ENCODE results near the gene KCTD14. TPM values are rescaled to one million over a fixed set of nuclear protein-coding genes. Genes with fewer than 3 reads are reported as not detected.
"Not testable (repeated sequence)": the region's sequence is repeated elsewhere in the genome, so short reads cannot be mapped to it uniquely, and the experiment has no call there.

Gene KCTD14
- total and polyA plus RNA-seq, 4 experiments from 2014 or later, result 0.20 TPM; not detected in 3

- POLR2A ChIA-PET (ENCODE audit: partially characterized antibody), result interaction anchor here (0.7 kb wide), 1 partner anchor 71 kb away, joined by 3 read pairs; no protein-coding TSS in a partner anchor
- Histone ChIP-seq H3K9me3 (ENCODE audit: control insufficient read depth in 1 of 2, low read length in 2 of 2) (no peaks in the 10 kb centered on the region), H3K4me3 (ENCODE audit: low read length in 2 of 2) (no peak overlapping the region), H3K27me3 (ENCODE audit: insufficient read depth, low read length) (no peaks in the 10 kb centered on the region), H3K27ac (ENCODE audit: low read depth, low read length) (no peak overlapping the region), H3K4me1 (ENCODE audit: insufficient read depth, low read length) (no peaks in the 10 kb centered on the region), H3K36me3 (ENCODE audit: insufficient read depth, low read length) (peaks cover 15% of the 10 kb centered on the region)
- Mint-ChIP-seq H3K4me3 (no peak overlapping the region), H3K36me3 (peaks cover 29 to 30% of the 10 kb centered on the region in 2 donors), H3K4me1 (peaks cover 0 to 5% (median under 1%) of the 10 kb centered on the region in 4 donors), H3K27me3 (no peaks in the 10 kb centered on the region), H3K9me3 (no peaks in the 10 kb centered on the region), H3K27ac (peak overlapping the region in 1 of 7 donors; percentile 39)
- intact Hi-C loops (cut with micrococcal nuclease), result no loop called here
- CTCF ChIA-PET (ENCODE audit: partially characterized antibody), result interaction anchor here (1.1 to 1.3 kb wide), 2 partner anchors 14 to 16 kb away, joined by 3 to 4 read pairs; partner anchors contain the start of gene NDUFC2
- DNase-seq, result no peak
Measured at GRCh38 chr11:78065203-78065602, 42.1 kb upstream of the KCTD14 start.

- peak within 1 kb of the TSS in 1 of 7 donors; percentile 73 for H3K27ac Mint-ChIP-seq
- peaks cover 0 to 5% (median under 1%) of the 10 kb centered on the region in 4 donors for H3K4me1 Mint-ChIP-seq
- CTCF ChIA-PET (ENCODE audit: partially characterized antibody), result interaction anchor here (3.6 kb wide), 1 partner anchor 17 kb away, joined by 16 read pairs; no protein-coding TSS in a partner anchor
- Histone ChIP-seq H3K9me3 (ENCODE audit: control insufficient read depth in 1 of 2, low read length in 2 of 2) (no peaks in the 10 kb centered on the region), H3K36me3 (ENCODE audit: insufficient read depth, low read length) (peaks cover under 1% of the 10 kb centered on the region), H3K4me3 (ENCODE audit: low read length in 2 of 2) (no peak within 1 kb of the TSS), H3K4me1 (ENCODE audit: insufficient read depth, low read length) (no peaks in the 10 kb centered on the region), H3K27ac (ENCODE audit: low read depth, low read length) (no peak within 1 kb of the TSS), H3K27me3 (ENCODE audit: insufficient read depth, low read length) (no peaks in the 10 kb centered on the region)
- peaks cover 16 to 18% of the 10 kb centered on the region in 2 donors for H3K36me3 Mint-ChIP-seq
- H3K4me3 Mint-ChIP-seq, result no peak within 1 kb of the TSS
- POLR2A ChIA-PET (ENCODE audit: partially characterized antibody), result no interaction called here
- no peaks in the 10 kb centered on the region for H3K9me3 Mint-ChIP-seq
- intact Hi-C loops (cut with micrococcal nuclease), result no loop called here
- DNase-seq, result no peak
- H3K27me3 Mint-ChIP-seq, result no peaks in the 10 kb centered on the region
Measured at GRCh38 chr11:78063440-78064181, 40.5 kb upstream of the KCTD14 start, which contains the start of gene THRSP. Gene THRSP, plus strand, starts transcription at chr11:78063861. Its CDS starts 21 bp downstream, at chr11:78063882.

DNA sequence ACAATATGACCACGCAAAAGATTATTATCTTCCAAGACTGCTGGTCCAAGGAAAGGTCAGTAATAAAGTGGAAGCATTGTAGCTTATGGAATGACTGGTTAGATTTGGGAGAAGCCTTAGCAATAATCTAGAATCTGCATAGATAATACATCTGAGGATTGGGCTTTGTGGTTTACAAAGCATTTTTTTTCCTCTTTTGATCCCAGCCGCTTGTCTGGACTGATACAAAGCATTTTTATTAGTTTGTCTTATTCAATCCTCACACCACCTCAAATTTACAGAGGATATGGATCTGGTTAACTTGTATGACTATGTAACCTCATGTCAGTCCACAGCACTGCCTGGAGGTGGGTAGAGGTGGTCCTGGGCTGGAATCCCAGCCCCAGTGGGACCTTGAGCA is 39.6 kb upstream of the KCTD14 start:
- no peaks in the 10 kb centered on the region for H3K9me3 ChIP-seq (ENCODE audit: control insufficient read depth in 1 of 2, low read length in 2 of 2)
- Mint-ChIP-seq H3K27me3 (no peaks in the 10 kb centered on the region), H3K27ac (no peak overlapping the region), H3K4me3 (no peak overlapping the region), H3K4me1 (peaks cover 0 to 4% (median under 1%) of the 10 kb centered on the region in 4 donors), H3K36me3 (peaks cover 8 to 13% of the 10 kb centered on the region in 2 donors), H3K9me3 (no peaks in the 10 kb centered on the region)
- ChIA-PET CTCF (ENCODE audit: partially characterized antibody) (interaction anchor here (3.6 kb wide), 1 partner anchor 16 kb away, joined by 16 read pairs; no protein-coding TSS in a partner anchor), POLR2A (ENCODE audit: partially characterized antibody) (no interaction called here)
- intact Hi-C loops (cut with micrococcal nuclease), result no loop called here
- no peaks in the 10 kb centered on the region for H3K27me3 ChIP-seq (ENCODE audit: insufficient read depth, low read length)
- no peaks in the 10 kb centered on the region for H3K36me3 ChIP-seq (ENCODE audit: insufficient read depth, low read length)
- no peak for DNase-seq
- no peak overlapping the region for H3K4me3 ChIP-seq (ENCODE audit: low read length in 2 of 2)
- H3K27ac ChIP-seq (ENCODE audit: low read depth, low read length), result no peak overlapping the region
- no peaks in the 10 kb centered on the region for H3K4me1 ChIP-seq (ENCODE audit: insufficient read depth, low read length)

DNA sequence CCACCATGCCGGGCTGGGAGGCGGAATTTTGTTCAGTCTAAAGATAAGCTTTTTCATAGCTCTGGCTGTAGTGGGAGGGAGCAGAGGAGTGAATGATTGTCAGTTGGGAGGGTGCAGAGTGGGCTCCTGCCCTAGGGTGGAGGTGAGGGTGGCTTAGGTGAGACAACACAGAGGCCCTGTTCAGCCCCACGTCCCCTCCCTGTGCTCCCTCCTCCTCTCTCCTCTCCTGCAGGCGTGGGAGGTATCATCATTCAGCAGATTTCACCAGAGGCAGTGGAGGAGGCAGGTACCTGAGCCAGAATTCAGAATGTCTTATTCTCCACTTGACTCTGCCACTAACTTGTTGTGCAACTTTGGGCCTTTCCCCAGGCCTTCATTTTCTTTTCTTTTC is 38.8 kb upstream of the KCTD14 start:
- no peak overlapping the region for H3K4me3 ChIP-seq (ENCODE audit: low read length in 2 of 2)
- no peaks in the 10 kb centered on the region for H3K9me3 Mint-ChIP-seq
- H3K4me1 ChIP-seq (ENCODE audit: insufficient read depth, low read length), result no peaks in the 10 kb centered on the region
- DNase-seq, result no peak
- no peaks in the 10 kb centered on the region for H3K36me3 ChIP-seq (ENCODE audit: insufficient read depth, low read length)
- H3K36me3 Mint-ChIP-seq, result peaks cover 3 to 7% of the 10 kb centered on the region in 2 donors
- H3K27ac Mint-ChIP-seq, result peak overlapping the region in 1 of 7 donors; percentile 4
- H3K27ac ChIP-seq (ENCODE audit: low read depth, low read length), result no peak overlapping the region
- no peaks in the 10 kb centered on the region for H3K27me3 Mint-ChIP-seq
- H3K4me1 Mint-ChIP-seq, result peaks cover 0 to 1% (median 0%) of the 10 kb centered on the region in 4 donors
- CTCF ChIA-PET (ENCODE audit: partially characterized antibody), result interaction anchor here (3.6 kb wide), 1 partner anchor 16 kb away, joined by 16 read pairs; no protein-coding TSS in a partner anchor
- H3K9me3 ChIP-seq (ENCODE audit: control insufficient read depth in 1 of 2, low read length in 2 of 2), result no peaks in the 10 kb centered on the region
- POLR2A ChIA-PET (ENCODE audit: partially characterized antibody), result no interaction called here
- intact Hi-C loops (cut with micrococcal nuclease), result no loop called here
- H3K27me3 ChIP-seq (ENCODE audit: insufficient read depth, low read length), result no peaks in the 10 kb centered on the region
- no peak overlapping the region for H3K4me3 Mint-ChIP-seq

DNA sequence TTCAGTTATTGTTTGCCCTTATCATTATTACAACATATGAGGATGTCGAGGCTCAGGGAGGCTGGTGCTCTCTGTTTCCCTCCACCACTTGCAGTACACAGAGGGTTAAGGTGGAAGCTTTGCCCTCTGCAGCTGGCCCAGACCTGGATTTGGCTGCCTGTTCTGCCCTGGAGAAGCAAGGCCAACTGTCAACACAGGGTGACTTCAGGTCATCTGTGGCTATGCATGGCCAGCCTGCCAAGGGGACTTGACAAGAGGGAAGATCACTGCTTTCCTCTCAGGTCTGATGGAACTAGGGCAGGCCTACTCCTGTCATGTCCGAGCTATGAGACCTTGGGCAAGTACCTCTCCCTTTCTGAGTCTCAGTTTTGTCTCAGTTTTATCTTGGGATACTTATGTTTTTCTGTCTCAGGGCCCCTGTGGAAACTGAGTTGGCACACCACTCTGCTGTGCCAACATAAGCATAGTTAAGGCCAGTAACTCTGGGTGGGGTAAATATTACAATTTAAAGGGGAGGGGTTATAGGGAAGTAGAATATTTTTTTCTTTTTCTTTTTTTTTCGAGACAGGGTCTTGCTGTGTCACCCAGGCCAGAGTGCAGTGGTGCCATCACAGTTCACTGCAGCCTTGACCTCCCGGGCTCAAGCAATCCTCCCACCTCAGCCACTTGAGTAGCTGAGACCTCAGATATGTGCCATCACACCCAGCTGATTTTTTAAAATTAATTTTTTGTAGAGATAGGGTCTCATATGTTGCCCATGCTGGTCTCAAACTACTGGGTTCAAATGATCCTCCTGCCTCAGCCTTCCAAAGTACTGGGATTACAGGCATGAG is 38.2 kb upstream of the KCTD14 start:
- Mint-ChIP-seq H3K27me3 (no peaks in the 10 kb centered on the region), H3K27ac (no peak overlapping the region), H3K4me3 (no peak overlapping the region), H3K4me1 (peaks cover 0 to 1% (median 0%) of the 10 kb centered on the region in 4 donors), H3K9me3 (no peaks in the 10 kb centered on the region), H3K36me3 (peaks cover 1 to 7% of the 10 kb centered on the region in 2 donors)
- Histone ChIP-seq H3K27me3 (ENCODE audit: insufficient read depth, low read length) (no peaks in the 10 kb centered on the region), H3K36me3 (ENCODE audit: insufficient read depth, low read length) (no peaks in the 10 kb centered on the region), H3K4me3 (ENCODE audit: low read length in 2 of 2) (no peak overlapping the region), H3K4me1 (ENCODE audit: insufficient read depth, low read length) (no peaks in the 10 kb centered on the region), H3K27ac (ENCODE audit: low read depth, low read length) (no peak overlapping the region), H3K9me3 (ENCODE audit: control insufficient read depth in 1 of 2, low read length in 2 of 2) (no peaks in the 10 kb centered on the region)
- CTCF ChIA-PET (ENCODE audit: partially characterized antibody), result interaction anchor here (1.0 to 3.6 kb wide), 2 partner anchors 10 to 15 kb away, joined by 3 to 16 read pairs; no protein-coding TSS in a partner anchor
- DNase-seq, result no peak
- intact Hi-C loops (cut with micrococcal nuclease), result no loop called here
- POLR2A ChIA-PET (ENCODE audit: partially characterized antibody), result no interaction called here

DNA sequence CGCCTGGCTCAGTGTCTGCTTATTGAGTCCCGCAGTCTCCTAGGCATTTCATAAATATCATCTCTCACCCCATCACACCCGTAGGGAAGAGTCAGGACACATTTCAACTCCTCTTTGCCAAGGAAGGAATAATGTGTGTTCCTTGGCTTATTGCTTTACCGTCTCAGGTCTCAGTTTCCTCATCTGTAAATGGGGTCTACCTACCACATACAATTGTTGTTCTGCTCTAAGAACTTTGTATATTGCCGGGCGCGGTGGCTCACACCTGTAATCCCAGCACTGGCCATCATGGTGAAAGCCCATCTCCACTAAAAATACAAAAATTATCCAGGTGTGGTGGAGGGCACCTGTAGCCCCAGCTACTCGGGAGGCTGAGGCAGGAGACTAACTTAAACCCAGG is 37.5 kb upstream of the KCTD14 start:
- Mint-ChIP-seq H3K36me3 (peaks cover 1 to 7% of the 10 kb centered on the region in 2 donors), H3K27ac (no peak overlapping the region), H3K4me1 (peaks cover 0 to 1% (median 0%) of the 10 kb centered on the region in 4 donors), H3K27me3 (no peaks in the 10 kb centered on the region), H3K4me3 (no peak overlapping the region), H3K9me3 (no peaks in the 10 kb centered on the region)
- no peaks in the 10 kb centered on the region for H3K4me1 ChIP-seq (ENCODE audit: insufficient read depth, low read length)
- CTCF ChIA-PET (ENCODE audit: partially characterized antibody), result interaction anchor here (1.0 to 3.6 kb wide), 2 partner anchors 10 to 14 kb away, joined by 3 to 16 read pairs; no protein-coding TSS in a partner anchor
- DNase-seq, result no peak
- no peak overlapping the region for H3K4me3 ChIP-seq (ENCODE audit: low read length in 2 of 2)
- H3K36me3 ChIP-seq (ENCODE audit: insufficient read depth, low read length), result no peaks in the 10 kb centered on the region
- no peaks in the 10 kb centered on the region for H3K27me3 ChIP-seq (ENCODE audit: insufficient read depth, low read length)
- POLR2A ChIA-PET (ENCODE audit: partially characterized antibody), result no interaction called here
- H3K9me3 ChIP-seq (ENCODE audit: control insufficient read depth in 1 of 2, low read length in 2 of 2), result no peaks in the 10 kb centered on the region
- intact Hi-C loops (cut with micrococcal nuclease), result no loop called here
- no peak overlapping the region for H3K27ac ChIP-seq (ENCODE audit: low read depth, low read length)

GRCh38 chr11:78059749-78060328 is 36.8 kb upstream of the KCTD14 start:
- intact Hi-C loops (cut with micrococcal nuclease); H3K27ac ChIP-seq (ENCODE audit: low read depth, low read length); H3K9me3 Mint-ChIP-seq; H3K4me1 ChIP-seq (ENCODE audit: insufficient read depth, low read length); H3K36me3 Mint-ChIP-seq; H3K9me3 ChIP-seq (ENCODE audit: control insufficient read depth in 1 of 2, low read length in 2 of 2); H3K4me3 ChIP-seq (ENCODE audit: low read length in 2 of 2); H3K27me3 Mint-ChIP-seq; H3K36me3 ChIP-seq (ENCODE audit: insufficient read depth, low read length); POLR2A ChIA-PET (ENCODE audit: partially characterized antibody); H3K27ac Mint-ChIP-seq; DNase-seq; CTCF ChIA-PET (ENCODE audit: partially characterized antibody); H3K27me3 ChIP-seq (ENCODE audit: insufficient read depth, low read length); H3K4me3 Mint-ChIP-seq; H3K4me1 Mint-ChIP-seq: not testable (repeated sequence)
